ENCODE data around the gene AHDC1.
A peak's percentile ranks its signal among the peaks of the same experiment; 100 is the strongest.

Gene AHDC1

GRCh38 chr1:27609210-27609555 is 5.2 kb upstream of the AHDC1 start:
- ATAC-seq (ENCODE audit: insufficient read depth, low read depth): no peak
- Histone ChIP-seq H3K4me3 (ENCODE audit: low read depth in 1 of 2, low read length in 2 of 2) (no peak overlapping the region; a peak in 1 of 4 replicates), H4K20me1 (ENCODE audit: insufficient read depth, low read length) (no peaks in the 10 kb centered on the region), H3K27ac (ENCODE audit: low read length) (peak overlapping the region; percentile 93), H2AFZ (ENCODE audit: low read depth, low read length) (peak overlapping the region; percentile 36; the same call in 1 of the 2 replicates), H3K27me3 (ENCODE audit: insufficient read depth, low read length, poor library complexity) (no peaks in the 10 kb centered on the region), H3K9ac (ENCODE audit: low read depth, low read length) (peak overlapping the region; percentile 42), H3K9me3 (ENCODE audit: insufficient read depth, low read length, severe bottlenecking) (no peaks in the 10 kb centered on the region), H3K4me1 (ENCODE audit: insufficient read depth, low read length) (peaks cover 67% of the 10 kb centered on the region), H3K36me3 (ENCODE audit: insufficient read depth, low read length) (no peaks in the 10 kb centered on the region), H3K79me2 (ENCODE audit: insufficient read depth, low read length) (no peaks in the 10 kb centered on the region), H3K4me2 (ENCODE audit: insufficient read depth, low read length) (peak overlapping the region; percentile 39)
- no peak for TF ChIP-seq CTCF (IDR thresholded peaks at IDR 0.05; ENCODE audit: borderline replicate concordance, extremely low read depth, low read length, poor library complexity, severe bottlenecking)
- TF ChIP-seq EZH2 (IDR thresholded peaks at IDR 0.05; ENCODE audit: borderline replicate concordance, low read depth, low read length, severe bottlenecking): no peak
- no peak for DNase-seq

- no peaks in the 10 kb centered on the region; the same call in 1 of the 2 replicates for H3K36me3 ChIP-seq (ENCODE audit: insufficient read depth, low read length)
- no peaks in the 10 kb centered on the region for H3K9me3 ChIP-seq (ENCODE audit: insufficient read depth, low read length, severe bottlenecking)
- no peaks in the 10 kb centered on the region for H3K27me3 ChIP-seq (ENCODE audit: insufficient read depth, low read length, poor library complexity)
- peak overlapping the region in 1 of 2 experiments; percentile 10; a peak in 1 of 4 replicates for H3K4me3 ChIP-seq (ENCODE audit: low read depth in 1 of 2, low read length in 2 of 2)
- peaks cover 5% of the 10 kb centered on the region; the same call in 1 of the 2 replicates for H4K20me1 ChIP-seq (ENCODE audit: insufficient read depth, low read length)
- peak overlapping the region; percentile 81 for H3K27ac ChIP-seq (ENCODE audit: low read length)
- no peak for TF ChIP-seq EZH2 (IDR thresholded peaks at IDR 0.05; ENCODE audit: borderline replicate concordance, low read depth, low read length, severe bottlenecking)
- TF ChIP-seq CTCF (IDR thresholded peaks at IDR 0.05; ENCODE audit: borderline replicate concordance, extremely low read depth, low read length, poor library complexity, severe bottlenecking): no peak
- peaks cover 68% of the 10 kb centered on the region for H3K4me1 ChIP-seq (ENCODE audit: insufficient read depth, low read length)
- H3K79me2 ChIP-seq (ENCODE audit: insufficient read depth, low read length): peaks cover 15% of the 10 kb centered on the region
- peak overlapping the region; percentile 42 for H3K9ac ChIP-seq (ENCODE audit: low read depth, low read length)
- peak; percentile 85 for DNase-seq
- peak overlapping the region; percentile 29 for H3K4me2 ChIP-seq (ENCODE audit: insufficient read depth, low read length)
- no peak overlapping the region for H2AFZ ChIP-seq (ENCODE audit: low read depth, low read length)
- peak; percentile 52 for ATAC-seq (ENCODE audit: insufficient read depth, low read depth)
These were observed 3.4 kb upstream of the AHDC1 start for GRCh38 chr1:27607239-27607804.

- DNase-seq: no peak
- ATAC-seq (ENCODE audit: insufficient read depth, low read depth): peak; percentile 2
- peak overlapping the region in 1 of 2 experiments; percentile 10; a peak in 1 of 4 replicates for H3K4me3 ChIP-seq (ENCODE audit: low read depth in 1 of 2, low read length in 2 of 2)
- H3K79me2 ChIP-seq (ENCODE audit: insufficient read depth, low read length): peaks cover 21% of the 10 kb centered on the region
- no peaks in the 10 kb centered on the region for H3K27me3 ChIP-seq (ENCODE audit: insufficient read depth, low read length, poor library complexity)
- peak overlapping the region; percentile 29; the same call in 1 of the 2 replicates for H3K4me2 ChIP-seq (ENCODE audit: insufficient read depth, low read length)
- TF ChIP-seq EZH2 (IDR thresholded peaks at IDR 0.05; ENCODE audit: borderline replicate concordance, low read depth, low read length, severe bottlenecking) (no peak), CTCF (IDR thresholded peaks at IDR 0.05; ENCODE audit: borderline replicate concordance, extremely low read depth, low read length, poor library complexity, severe bottlenecking) (no peak)
- no peaks in the 10 kb centered on the region for H3K9me3 ChIP-seq (ENCODE audit: insufficient read depth, low read length, severe bottlenecking)
- peak overlapping the region; percentile 42 for H3K9ac ChIP-seq (ENCODE audit: low read depth, low read length)
- no peak overlapping the region for H2AFZ ChIP-seq (ENCODE audit: low read depth, low read length)
- no peaks in the 10 kb centered on the region; the same call in 1 of the 2 replicates for H3K36me3 ChIP-seq (ENCODE audit: insufficient read depth, low read length)
- H3K4me1 ChIP-seq (ENCODE audit: insufficient read depth, low read length): peaks cover 74% of the 10 kb centered on the region
- H4K20me1 ChIP-seq (ENCODE audit: insufficient read depth, low read length): peaks cover 11% of the 10 kb centered on the region
- H3K27ac ChIP-seq (ENCODE audit: low read length): peak overlapping the region; percentile 81
These were observed 2.8 kb upstream of the AHDC1 start for GRCh38 chr1:27606708-27607238.
